ENCODE measurements around the gene GIT1.

DNA sequence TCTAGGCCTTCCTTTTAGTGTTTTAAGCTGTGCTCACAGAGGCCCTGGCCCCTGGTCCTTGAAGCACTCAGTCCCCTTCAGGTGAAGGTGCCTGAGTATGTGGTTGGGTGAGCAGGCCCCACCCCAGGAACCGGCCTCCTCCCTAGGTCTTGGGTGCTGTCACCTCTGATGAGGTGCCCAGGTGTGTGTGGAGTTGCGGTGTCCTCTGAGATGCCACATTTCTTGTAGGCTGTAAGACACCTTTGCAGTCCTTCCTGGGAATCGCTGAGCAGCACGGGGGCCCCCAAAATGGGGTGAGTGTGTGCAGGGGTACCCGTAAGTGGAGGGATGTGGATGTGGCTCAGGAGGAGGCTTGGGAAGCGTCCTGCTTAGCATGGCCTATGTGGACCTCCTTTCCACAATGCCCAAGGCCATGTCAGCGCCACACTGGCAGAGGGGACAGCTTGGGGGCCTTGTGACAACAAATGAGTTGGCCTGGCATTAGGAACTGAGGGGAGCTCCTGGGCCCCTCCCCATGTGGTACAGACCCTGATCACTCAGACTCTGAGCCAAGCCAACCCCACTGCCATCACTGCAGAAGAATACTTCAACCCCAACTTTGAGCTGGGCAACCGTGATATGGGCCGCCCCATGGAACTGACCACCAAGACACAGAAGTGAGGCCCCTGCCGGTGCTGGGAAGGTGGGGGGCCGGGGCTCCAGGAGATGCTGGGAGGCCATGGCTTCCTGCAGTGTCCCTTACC lies 22.1 kb upstream of the GIT1 start:
- TF ChIP-seq POLR2AphosphoS5 (IDR thresholded peaks at IDR 0.05; ENCODE audit: insufficient read depth in 1 of 2, low read depth in 1 of 2) (no peak), POLR2A (IDR thresholded peaks at IDR 0.05) (no peak)
- TF ChIP-seq, protein P1, sequence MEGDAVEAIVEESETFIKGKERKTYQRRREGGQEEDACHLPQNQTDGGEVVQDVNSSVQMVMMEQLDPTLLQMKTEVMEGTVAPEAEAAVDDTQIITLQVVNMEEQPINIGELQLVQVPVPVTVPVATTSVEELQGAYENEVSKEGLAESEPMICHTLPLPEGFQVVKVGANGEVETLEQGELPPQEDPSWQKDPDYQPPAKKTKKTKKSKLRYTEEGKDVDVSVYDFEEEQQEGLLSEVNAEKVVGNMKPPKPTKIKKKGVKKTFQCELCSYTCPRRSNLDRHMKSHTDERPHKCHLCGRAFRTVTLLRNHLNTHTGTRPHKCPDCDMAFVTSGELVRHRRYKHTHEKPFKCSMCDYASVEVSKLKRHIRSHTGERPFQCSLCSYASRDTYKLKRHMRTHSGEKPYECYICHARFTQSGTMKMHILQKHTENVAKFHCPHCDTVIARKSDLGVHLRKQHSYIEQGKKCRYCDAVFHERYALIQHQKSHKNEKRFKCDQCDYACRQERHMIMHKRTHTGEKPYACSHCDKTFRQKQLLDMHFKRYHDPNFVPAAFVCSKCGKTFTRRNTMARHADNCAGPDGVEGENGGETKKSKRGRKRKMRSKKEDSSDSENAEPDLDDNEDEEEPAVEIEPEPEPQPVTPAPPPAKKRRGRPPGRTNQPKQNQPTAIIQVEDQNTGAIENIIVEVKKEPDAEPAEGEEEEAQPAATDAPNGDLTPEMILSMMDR (IDR thresholded peaks at IDR 0.05): no peak

All from vagina (tissue), 2 donors.